ENCODE measurements around the gene MYOCD.

- TF ChIP-seq, protein P1, sequence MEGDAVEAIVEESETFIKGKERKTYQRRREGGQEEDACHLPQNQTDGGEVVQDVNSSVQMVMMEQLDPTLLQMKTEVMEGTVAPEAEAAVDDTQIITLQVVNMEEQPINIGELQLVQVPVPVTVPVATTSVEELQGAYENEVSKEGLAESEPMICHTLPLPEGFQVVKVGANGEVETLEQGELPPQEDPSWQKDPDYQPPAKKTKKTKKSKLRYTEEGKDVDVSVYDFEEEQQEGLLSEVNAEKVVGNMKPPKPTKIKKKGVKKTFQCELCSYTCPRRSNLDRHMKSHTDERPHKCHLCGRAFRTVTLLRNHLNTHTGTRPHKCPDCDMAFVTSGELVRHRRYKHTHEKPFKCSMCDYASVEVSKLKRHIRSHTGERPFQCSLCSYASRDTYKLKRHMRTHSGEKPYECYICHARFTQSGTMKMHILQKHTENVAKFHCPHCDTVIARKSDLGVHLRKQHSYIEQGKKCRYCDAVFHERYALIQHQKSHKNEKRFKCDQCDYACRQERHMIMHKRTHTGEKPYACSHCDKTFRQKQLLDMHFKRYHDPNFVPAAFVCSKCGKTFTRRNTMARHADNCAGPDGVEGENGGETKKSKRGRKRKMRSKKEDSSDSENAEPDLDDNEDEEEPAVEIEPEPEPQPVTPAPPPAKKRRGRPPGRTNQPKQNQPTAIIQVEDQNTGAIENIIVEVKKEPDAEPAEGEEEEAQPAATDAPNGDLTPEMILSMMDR (conservative IDR thresholded peaks at IDR 0.05 in 1 of 2, IDR thresholded peaks at IDR 0.05 in 1 of 2; ENCODE audit: extremely low read depth in 1 of 2, insufficient read depth in 1 of 2, low read depth in 1 of 2, low read length in 2 of 2): no peak
- TF ChIP-seq EZH2 (IDR thresholded peaks at IDR 0.05; ENCODE audit: borderline replicate concordance, low read length): no peak
These were observed 129.3 kb downstream of the MYOCD start for GRCh38 chr17:12794919-12795532.

All from mammary epithelial cell (primary cell).